Activated gamma-delta T cell treated with anti-CD3 and anti-CD28 coated beads, Interleukin-2, amount 50 U/mL, for 16 hours (primary cell): Measurements from ENCODE around the gene HOXC5.

ENCODE experiments used
- DNase-seq: peaks from one replicate; pipeline ENCODE4 v3.0.0-alpha.2; 2020; ENCODE audit warnings: low read depth

The HOXC5 gene

DNA sequence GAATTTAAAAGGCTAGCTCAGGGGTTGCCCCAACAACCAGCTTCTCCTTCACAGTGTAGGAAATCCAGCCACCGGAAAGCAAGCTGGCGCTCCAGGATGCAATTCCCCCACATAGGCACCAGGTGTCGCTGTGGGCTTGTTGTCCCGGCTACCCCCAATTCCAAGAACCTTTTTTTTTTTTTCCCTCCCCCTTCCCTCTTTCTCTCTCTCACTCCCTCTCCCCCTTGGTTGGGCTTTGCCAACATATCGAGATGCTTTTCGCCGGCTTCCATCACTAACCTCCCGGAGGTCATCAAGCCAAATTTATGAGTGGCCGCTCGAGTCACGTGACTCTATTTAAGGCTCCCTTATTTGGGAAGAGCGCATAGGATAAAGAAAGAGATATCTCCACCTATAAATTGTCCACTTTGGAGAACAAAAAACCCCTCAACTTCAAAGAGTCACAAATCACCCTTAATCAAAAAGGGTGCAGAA lies at the start of gene HOXC5:
Gene HOXC5, plus strand, starts transcription at position 424 of the 474 bp plus-strand sequence. CDS start 73 bp downstream, outside the sequence.
- DNase-seq, result peak; percentile 42

DNA sequence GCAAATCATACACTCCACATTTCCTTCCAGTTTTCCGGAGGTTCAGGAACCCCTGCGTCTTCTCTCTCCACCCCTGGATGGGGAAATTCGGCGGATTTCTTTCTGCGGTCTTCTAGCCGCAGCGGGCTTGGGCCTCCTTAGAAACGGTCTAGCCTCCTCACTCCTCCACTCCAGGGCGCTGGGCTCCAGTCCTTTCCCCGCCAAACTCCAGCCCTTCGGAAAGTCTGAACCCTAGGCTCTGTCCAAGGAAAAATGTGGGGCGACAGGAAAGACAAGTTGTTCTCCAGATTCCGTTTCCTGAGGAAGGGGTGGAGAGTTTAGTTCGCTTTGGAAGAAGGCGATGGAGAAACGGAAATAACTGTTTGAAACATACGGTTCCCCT lies 49.3 kb upstream of the HOXC5 start:
- no peak for DNase-seq

DNA sequence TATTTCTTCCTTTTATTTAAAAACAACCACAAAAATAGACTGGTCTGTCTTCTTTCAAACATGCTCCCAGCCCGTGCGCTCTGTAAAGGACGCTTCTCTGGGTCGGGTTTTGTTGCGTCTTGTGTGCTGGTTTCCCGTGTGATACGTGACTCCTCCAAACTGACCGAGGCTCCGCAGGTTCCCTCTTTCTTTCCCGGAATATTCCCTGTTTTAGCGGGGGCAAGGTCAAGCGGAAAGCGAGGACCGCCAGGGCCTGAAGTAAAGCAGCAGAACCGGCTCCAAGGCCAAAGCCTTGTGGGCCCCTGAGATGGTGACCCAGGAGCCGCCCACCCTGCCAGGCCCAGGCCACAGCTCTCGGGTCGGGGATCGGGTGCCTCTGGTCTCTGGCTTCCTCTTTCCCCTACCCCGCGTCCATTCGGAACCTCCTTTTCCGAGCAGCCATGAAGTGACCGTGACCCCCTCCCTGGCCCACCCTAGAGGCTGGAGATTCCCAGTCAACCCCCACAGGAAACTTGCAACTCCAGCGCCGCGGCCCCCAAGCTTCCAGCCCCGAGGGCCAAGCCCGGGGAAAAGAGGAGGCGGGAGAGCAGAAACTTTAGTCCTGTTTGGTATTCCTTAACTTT lies 48.8 kb upstream of the HOXC5 start:
- DNase-seq, result no peak

DNA sequence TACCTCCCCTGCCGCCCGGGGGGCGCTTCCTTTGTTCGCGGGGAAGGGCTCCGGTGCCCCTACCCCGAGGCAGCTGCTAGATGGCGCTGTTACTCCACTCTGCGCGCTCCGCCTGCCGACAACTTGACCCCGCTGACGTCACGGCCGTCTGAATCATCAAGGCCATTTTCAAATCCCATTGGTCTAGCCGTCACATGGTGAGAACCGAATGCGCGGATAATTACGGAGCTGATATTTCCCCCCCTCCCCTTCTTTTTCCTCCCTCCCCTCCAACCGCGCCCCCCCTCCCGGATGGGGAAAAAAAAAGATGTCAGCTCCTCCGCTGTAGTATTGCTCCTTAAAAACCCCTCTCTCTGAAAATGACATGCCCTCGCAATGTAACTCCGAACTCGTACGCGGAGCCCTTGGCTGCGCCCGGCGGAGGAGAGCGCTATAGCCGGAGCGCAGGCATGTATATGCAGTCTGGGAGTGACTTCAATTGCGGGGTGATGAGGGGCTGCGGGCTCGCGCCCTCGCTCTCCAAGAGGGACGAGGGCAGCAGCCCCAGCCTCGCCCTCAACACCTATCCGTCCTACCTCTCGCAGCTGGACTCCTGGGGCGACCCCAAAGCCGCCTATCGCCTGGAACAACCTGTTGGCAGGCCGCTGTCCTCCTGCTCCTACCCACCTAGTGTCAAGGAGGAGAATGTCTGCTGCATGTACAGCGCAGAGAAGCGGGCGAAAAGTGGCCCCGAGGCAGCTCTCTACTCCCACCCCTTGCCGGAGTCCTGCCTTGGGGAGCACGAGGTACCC lies 47.8 kb upstream of the HOXC5 start, which contains the start of gene HOXC10:
Gene HOXC10, plus strand, starts transcription at position 246 of the 791 bp plus-strand sequence. Its CDS starts 114 bp downstream, at position 360.
- DNase-seq, result peak; percentile 55

DNA sequence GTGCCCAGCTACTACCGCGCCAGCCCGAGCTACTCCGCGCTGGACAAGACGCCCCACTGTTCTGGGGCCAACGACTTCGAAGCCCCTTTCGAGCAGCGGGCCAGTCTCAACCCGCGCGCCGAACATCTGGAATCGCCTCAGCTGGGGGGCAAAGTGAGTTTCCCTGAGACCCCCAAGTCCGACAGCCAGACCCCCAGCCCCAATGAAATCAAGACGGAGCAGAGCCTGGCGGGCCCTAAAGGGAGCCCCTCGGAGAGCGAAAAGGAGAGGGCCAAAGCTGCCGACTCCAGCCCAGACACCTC lies 47.2 kb upstream of the HOXC5 start:
- no peak for DNase-seq

DNA sequence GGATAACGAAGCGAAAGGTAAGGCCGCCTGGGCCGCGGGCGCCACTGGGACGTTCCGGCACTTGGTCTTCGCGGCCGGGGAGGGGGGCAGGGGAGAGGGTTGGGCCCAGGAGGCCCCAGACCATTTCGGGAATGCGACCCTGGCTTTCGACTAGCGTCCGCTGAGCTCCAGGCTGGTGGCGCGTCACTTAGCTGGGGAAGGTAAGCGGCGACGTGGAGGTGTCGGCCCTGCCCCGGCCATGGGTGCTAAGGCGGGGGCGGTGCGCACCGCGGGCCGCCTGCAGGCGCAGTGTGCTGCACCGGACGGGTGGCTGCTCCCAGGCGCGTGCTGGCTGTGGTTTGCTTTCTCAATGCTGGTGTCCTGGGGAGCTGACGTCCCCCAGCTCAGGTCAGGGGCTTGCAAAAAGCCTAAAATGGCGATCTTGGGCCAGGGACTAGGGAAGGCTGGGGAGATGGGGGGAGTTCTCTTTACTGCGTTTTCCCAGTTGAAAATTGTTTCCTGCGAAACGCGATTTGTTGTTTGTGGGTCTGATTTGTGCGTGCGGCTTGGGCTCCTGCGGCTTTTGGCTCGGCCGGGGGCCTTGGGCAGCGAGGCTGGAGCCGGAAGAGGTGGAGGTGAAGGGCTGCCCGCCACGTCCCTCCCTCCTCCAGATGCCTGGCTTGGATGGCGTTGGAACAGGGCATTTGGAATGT lies 46.7 kb upstream of the HOXC5 start:
- DNase-seq, result no peak

DNA sequence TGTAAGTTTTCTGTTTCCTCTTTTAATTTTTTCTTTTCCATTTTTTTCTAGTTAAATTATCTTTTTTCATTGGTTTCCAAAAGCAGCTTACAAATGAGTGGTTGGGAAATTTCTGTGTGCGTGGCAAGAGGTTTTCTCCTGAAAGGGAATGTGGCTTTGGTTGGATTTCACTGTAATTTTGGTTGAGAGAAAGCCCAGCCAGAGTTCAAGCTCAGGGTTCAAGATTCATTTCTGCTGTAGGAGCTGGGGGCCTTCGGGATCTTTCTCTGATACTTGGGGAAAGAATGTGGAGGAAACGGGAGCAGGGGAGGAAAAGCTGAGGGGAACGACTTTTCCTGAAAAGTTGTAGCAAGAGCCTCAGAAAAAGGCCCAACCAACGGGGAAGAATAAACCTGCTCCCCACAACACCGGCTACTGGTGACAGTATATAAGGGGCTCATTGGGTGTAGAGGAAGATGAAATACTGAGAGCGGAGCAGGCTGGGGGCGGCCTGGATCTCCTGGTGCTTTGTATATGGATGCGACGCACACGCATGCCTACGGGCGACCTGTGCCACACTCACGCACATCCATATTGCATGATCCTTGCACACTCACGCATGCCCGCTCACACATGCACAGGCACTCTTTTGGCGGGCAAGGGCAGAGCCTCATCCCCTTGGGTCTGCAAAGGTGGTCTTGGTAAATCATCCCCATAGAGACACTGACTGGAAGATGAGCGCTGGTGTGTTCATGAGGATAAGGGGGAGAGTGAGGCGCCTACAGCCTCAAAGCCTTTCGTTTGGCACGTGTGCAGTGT lies 46.0 kb upstream of the HOXC5 start:
- no peak for DNase-seq

DNA sequence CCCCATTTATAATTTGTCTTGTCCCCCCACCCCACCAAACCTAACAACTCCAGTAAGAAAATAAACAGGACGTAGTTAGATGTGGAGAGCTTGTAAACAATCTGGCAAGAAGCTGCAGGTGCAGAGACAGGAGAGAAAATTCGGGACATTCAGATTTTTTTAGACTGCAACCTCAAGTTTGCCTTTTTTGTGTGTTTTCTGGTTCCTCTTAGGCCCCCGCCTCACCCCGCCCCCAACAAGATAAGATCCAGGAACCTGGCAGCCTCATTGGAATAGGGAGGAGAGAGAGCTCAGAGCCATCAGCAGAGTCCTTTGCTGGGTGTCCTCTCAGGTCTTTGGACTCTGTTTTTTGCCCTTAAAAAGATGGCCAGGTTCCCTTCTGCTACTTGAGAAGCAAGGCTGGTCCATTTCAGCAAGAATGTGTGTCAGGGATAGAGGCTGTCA lies 45.0 kb upstream of the HOXC5 start:
- no peak for DNase-seq

DNA sequence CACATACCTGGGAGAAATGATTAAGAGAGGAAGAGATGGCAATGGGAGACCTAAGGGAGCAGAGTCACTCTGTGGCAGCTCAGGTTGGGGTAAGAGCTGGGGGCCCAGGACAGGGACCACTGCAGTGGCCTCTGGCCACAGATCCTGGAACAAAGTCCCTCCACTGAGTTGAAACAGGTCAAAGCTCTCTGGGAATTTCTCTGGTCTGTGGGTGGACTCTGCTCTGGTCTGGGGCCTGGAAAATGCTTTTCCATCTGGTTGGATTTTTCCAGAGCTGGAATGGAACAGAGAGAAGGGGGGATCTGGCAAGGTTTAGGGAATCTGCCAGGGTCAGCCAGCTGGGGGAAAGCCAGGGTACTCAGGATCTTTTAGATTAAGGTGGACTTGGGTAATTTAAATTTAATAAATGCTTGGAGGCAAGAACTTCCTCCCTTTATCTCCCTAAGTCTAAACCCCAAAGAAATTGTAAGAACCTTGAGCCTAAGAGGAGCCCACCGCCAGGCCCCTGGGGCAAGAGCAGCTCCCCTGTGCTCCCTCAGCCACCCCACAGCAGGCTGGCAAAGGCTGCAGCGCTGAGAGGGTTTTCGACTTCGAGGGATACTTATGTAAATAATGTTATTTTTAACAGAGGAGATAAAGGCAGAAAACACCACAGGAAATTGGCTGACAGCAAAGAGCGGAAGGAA lies 44.2 kb upstream of the HOXC5 start:
- DNase-seq, result no peak

DNA sequence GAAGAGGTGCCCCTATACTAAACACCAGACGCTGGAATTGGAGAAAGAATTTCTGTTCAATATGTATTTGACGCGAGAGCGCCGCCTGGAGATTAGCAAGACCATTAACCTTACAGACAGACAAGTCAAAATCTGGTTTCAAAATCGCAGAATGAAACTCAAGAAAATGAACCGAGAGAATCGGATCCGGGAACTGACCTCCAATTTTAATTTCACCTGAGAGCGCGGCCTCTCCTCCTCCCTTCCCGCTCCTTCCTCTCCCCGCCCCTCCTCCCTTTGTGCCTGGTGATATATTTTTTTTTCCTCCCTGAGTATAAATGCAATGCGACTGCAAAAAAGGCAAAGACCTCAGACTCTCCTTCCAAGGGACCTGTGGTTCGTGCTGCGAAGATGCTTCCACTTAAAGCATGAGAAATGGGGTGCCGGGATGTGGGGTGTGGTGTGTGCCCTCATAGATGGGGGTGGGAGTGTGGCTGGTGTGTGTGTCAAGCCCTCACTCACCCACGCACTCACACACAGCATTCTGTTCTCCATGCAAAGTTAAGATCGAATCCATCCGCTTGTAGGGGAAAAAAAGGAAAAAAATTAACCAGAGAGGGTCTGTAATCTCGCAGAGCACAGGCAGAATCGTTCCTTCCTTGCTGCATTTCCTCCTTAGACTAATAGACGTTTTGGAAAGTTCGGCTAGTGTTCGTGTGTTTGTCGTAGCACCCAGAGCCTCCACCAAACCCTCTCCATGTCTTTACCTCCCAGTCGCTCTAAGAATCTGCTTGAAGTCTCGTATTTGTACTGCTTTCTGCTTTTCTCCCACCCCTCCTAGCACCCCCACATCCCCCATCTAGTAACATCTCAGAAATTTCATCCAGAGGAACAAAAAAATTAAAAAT lies 43.4 kb upstream of the HOXC5 start:
- DNase-seq, result no peak

DNA sequence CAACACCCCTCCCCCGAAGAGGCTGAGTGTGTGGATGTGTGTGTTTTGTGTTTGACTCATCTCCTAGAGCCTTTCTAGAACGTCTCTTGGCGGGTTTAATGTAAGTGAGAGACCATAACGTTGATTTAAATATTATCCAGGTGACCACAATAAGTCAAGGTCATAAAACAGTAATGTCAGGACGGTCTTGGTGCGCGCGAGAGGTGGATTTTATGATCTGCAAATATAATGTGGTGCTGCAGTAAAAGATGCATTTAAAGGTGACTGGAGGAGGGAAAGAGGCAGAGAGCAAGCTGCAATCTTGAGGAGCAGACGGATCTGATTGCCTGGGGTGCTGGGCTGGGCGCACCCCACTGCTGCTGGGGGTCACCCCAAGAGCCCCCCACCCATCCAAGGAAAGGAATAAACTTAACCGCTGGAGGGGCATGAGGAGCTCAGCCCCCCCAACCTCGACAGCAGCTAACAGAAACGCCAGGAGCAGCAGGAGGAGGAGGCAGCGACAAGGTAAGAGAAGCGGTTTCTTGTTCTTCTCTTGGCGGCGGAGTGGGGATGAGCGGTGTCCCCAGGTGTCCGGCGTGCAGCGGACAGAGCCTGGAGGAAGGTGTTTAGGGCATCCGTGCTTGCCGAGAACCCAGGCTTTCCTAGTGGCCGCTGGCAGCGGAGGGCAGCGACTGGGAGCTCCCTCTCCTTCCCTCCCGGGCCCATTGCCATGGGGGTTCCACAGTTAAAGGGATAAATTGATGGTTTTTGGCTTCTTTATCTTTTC lies 42.4 kb upstream of the HOXC5 start:
- no peak for DNase-seq

DNA sequence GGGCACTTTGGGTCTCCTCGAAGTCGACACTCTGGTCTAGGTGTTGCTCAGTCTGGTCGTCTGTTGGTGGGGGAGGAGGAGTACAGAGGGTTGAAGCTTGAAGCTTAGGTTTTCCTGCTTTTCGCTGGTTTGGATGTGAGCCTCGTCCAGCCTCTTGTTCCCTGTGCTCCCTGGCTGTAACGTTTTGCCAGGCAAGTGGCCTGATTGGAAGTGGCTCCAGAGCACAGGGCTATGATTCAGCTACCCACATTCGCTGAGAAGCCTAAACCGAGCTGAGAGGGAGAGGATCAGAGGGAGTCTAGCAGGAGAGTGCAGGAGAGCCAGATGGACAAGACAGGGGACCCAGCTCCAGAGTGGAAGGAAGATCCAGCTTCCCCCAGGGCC lies 41.8 kb upstream of the HOXC5 start:
- no peak for DNase-seq

DNA sequence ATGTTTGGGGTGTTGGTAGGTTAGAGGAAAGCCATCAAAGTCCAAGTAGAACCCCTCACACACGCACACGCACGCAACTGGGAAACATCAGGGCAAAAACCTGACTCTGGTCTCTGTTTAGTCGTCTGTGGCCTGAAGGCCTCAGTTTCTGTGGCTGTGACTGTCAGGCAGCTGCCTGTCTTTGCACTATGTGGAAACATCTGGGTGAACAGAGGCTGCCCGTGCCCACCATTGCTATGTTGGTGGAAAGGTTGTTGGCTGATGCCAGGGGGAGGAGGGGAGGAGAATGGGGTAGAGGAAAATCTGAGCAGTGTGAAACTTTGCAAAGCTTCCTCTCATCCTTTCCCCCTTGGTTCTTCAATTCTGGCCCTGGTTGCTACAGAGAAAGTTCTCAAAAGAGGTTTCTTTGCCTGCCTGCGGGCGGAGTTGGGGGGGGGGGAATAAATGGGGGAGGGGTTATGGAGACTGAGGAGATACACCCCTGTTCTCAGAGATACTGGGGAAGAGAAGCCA lies 40.4 kb upstream of the HOXC5 start:
- DNase-seq, result no peak

DNA sequence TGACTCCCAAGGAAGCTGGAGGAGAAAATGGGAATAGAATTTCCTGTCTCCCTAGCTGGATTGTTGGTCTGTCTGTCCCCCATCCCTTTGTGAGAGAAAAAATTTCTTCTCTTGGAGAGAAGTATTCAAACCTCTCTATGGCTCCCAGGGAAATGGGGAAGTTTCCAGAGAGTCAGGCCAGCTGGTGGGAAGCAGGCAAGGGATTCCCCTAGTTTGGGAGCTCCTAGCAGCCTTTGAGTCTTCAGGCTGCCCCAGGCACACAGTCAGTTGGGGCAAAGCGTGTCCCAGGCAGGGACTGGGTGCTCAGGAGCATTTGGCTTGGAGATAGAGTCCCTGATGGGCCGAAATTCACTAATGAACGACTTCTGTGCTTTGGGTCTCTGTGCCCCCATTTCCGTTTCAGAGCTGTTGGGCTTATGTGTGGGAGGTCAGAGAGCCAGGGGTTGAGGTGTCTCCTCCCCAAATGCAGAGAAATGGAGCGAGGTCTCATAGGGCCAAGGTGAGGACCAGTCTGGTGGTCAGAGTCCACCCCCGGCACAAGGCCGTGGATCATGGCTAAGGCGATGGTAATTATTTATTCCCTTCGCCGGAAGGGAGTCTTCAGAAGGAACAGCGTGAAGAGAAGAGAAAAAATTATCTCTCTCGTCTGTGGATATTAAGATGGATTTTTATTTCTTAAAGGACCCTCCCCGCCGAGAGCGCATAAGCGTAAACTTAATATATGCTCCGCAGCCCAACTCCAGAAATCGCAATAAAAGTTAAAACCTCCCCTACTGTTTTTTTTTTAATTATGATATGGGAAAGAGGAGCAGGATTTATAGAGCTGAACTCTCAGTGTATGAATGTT lies 39.5 kb upstream of the HOXC5 start:
- DNase-seq, result no peak

DNA sequence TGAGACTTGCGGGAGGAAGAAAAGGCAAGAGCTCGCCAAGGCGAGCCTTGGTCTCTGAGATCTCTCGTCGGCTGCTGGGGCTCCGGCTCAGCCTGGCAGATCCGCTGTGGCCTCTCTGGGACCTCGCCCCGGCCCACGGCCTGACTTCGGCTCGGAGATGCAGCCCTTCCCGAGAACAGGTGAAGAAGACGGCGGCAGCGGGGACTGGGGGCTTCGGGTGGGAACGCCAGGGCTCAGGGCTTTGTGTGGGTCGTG lies 38.9 kb upstream of the HOXC5 start:
- DNase-seq, result no peak

DNA sequence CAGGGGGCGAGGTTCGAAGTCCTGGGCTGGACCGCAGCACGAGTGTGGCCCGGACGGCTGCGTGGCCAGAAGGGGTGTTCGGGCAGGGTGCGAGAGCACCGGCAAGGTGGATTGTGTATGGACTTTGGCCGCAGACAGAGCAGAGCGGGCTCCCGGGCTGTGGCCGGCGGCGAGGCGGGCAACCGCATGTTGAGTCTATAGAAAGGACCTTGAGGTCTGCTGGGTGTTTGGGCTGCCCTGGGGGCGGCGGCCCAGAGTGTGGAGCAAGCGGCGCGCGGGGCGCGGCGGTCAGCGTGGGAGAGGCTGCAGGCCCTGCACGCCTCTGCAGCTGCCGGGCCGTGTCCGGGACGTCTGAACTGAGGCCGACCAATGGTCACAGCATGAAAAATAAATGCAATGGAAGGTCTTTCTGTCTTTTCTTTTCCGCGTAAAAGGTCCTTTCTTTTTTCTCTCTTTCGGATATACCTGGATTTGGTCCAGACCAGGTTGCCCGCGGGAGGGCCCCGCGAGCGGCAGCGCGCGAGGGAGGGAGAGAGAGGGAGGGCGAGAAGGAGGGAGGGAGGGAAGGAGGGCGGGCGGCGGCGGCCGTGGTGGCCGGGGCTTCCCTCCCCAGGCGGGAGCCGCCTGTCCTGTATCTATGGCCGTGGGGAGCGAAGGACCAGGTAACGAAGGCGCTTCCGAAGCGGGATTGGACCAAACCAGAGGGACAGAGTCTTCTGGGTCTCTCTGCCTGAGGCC lies 38.4 kb upstream of the HOXC5 start:
- DNase-seq, result no peak

DNA sequence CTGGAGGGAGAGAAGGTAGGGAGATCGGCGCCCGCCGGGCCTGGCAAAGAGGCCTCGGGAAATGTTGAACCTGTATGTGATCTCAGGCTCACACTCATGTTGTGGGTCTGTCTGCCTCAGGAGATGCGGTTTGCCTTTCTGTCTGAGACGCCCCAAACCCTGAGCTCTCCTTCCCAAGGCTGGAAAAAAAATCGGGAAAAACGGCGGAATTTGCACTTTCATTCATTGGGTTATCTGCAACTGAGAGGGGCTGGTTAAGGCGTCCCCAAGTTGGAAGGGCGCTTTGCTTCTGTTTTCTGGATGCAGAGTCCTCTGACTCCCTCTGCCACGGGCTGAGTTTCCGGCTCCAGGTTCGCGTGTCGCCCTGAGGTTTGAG lies 37.9 kb upstream of the HOXC5 start:
- DNase-seq, result no peak
